ENCODE measurements around the gene CRYBG3. TPM values are rescaled to one million over a fixed set of nuclear protein-coding genes. Genes with fewer than 3 reads are reported as not detected.

Gene CRYBG3
- total RNA-seq, 2 experiments from 2014 or later = 12.8 to 13.1 TPM

DNA sequence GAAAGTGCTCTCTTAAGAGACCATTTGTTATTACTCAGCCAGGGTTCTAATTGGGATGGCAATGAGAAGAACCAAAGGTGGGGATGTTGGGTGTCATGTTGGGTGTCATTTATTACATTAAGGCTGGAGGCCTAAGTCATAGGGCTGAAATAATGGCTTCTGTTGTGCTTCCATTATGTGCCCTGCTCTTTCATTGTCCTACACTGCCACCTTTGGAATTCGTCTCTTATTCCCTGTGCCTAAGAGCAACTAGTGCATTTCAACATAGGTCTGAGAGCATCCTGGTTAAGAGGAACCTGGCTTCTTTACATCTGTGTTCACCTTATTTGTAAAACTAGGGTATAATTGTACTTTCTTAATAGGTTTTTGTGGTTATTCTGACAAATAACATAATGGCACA, 118.2 kb downstream of the CRYBG3 start:
- Mint-ChIP-seq H3K27me3 (no peaks in the 10 kb centered on the region), H3K4me1 (peaks cover 22% of the 10 kb centered on the region), H3K4me3 (no peak overlapping the region), H3K27ac (no peak overlapping the region), H3K36me3 (ENCODE audit: low read depth) (peaks cover 79% of the 10 kb centered on the region), H3K9me3 (no peaks in the 10 kb centered on the region)
- ChIA-PET POLR2A (interaction anchor here (0.8 kb wide), 1 partner anchor 26 kb away, joined by 3 read pairs; no protein-coding TSS in a partner anchor), CTCF (interaction anchor here (1.0 to 4.2 kb wide), 3 partner anchors 54 to 147 kb away, joined by 3 to 14 read pairs (median 4); no protein-coding TSS in a partner anchor)
- DNase-seq = no peak

DNA sequence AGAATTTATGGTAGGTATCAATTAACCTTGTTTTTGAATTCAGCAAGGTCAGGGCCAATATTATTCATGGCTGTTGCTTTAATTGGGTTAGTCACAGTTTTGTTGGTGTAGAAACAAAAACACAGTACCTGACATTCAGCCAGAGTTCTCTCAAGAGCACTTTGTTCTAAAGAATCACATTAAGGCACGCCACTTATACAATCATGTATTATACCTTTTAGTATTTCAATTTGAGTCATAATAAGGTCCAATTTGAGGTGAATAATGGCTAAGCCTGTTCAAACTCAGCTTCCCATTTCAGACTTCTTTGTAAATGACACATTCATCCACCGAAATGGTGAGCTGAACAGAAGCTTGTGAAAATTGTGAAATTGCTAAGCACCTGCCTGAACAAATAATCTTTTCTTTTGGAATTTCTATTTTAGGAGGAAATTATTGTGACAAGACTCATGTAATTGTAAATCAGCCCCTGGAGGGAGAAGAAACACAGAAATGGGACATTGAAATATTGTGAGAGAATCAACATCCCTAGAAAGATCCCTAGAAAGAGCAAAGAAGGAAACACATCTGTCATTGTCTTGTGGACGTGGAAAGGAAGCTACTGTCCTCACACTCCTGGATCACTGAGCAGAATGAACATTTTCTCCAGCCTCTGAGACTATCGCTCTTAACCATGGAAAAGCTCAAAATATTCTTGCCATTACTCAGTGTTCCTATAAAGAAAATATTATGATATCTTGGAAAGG, 121.2 kb downstream of the CRYBG3 start:
- POLR2A ChIA-PET = interaction anchor here (1.6 to 4.0 kb wide), 2 partner anchors 71 to 121 kb away, joined by 3 to 16 read pairs; partner anchors contain the start of gene CRYBG3
- no peak for DNase-seq
- Mint-ChIP-seq H3K27me3 (no peaks in the 10 kb centered on the region), H3K36me3 (ENCODE audit: low read depth) (peaks cover 80% of the 10 kb centered on the region), H3K27ac (peak overlapping the region; percentile 62), H3K4me3 (no peak overlapping the region), H3K4me1 (peaks cover 21% of the 10 kb centered on the region), H3K9me3 (no peaks in the 10 kb centered on the region)
- CTCF ChIA-PET = interaction anchor here (1.2 to 4.2 kb wide), 3 partner anchors 25 to 771 kb away, joined by 5 to 14 read pairs (median 6); no protein-coding TSS in a partner anchor

DNA sequence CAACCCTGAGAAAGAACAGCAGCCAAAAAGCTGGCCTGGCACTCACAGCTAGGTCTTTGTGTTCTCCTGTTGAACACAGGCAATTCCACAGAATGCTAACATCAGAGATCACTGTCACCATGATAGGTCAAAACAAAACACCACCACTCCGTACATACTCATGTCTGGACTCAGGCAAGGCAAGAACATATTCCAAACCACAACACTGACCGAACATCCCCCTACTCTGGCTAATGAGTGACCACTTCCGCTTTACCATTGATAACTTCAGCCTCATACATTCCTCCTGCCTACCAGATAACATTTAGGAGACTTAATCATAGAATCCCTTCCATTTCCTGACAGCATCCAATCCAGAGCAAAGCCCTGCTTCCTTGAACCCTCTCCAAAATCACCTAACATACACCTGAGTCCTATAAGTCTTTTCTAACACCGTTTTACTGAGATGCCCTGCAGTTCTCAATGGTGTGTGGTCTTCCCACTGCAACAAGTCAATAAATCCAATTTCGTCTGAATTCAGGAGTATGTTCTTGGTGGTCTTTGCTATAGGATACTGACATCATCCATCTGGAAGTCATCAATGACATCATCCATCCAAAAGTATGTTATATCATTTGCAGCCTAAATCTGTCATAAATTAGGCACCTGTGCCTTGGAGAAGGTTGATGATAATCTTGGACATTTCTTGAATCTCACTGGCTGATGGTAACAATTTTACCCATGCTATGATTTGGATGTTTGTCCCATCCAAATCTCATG, 126.7 kb downstream of the CRYBG3 start:
- no peak overlapping the region for H3K27ac Mint-ChIP-seq
- H3K9me3 Mint-ChIP-seq = no peaks in the 10 kb centered on the region
- no peaks in the 10 kb centered on the region for H3K27me3 Mint-ChIP-seq
- H3K36me3 Mint-ChIP-seq (ENCODE audit: low read depth) = peaks cover 87% of the 10 kb centered on the region
- H3K4me3 Mint-ChIP-seq = no peak overlapping the region
- ChIA-PET CTCF (no interaction called here), POLR2A (no interaction called here)
- no peak for DNase-seq
- peaks cover 21% of the 10 kb centered on the region for H3K4me1 Mint-ChIP-seq

DNA sequence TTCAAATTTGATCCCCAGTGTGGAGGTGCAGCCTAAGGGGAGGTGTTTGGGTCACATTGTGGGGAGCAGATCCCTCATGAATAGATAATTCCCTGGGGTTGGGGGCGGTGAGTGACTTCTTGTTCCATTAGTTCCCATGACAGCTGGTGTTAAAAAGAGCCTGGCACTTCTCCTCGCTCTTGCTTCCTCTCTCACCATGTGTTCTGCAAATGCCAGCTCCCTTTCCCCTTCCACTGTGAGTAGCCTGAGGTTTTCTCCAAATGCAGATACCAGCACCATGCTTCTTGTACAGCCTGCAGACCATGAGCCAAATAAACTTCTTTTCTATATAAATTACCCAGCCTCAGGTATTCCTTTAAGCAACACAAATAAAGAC, 127.3 kb downstream of the CRYBG3 start:
- DNase-seq = no peak
- no peak overlapping the region for H3K4me3 Mint-ChIP-seq
- no peaks in the 10 kb centered on the region for H3K27me3 Mint-ChIP-seq
- H3K27ac Mint-ChIP-seq = no peak overlapping the region
- CTCF ChIA-PET = no interaction called here
- H3K9me3 Mint-ChIP-seq = no peaks in the 10 kb centered on the region
- peaks cover 85% of the 10 kb centered on the region for H3K36me3 Mint-ChIP-seq (ENCODE audit: low read depth)
- POLR2A ChIA-PET = no interaction called here
- peaks cover 17% of the 10 kb centered on the region for H3K4me1 Mint-ChIP-seq

DNA sequence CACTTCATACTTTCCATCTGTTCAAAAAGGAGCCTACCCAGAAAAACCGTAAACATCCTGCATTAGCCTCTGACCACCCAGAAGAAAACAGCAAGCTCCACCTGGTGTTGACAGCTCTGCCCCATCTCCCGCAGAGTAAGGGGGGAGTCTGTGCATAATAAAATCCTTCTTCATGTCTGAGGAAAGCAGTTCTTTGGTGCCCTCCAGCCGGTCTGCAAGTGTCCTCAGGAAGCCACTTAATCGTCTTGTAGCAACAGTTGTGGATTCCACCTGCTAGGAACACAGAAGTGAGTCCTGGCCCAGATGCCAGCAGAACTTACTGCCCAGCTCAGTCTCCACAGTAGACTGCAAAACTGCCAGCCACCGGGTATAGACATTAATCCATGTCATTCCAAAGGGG, 127.9 kb downstream of the CRYBG3 start:
- no peak for DNase-seq
- Mint-ChIP-seq H3K9me3 (no peaks in the 10 kb centered on the region), H3K27ac (no peak overlapping the region), H3K36me3 (ENCODE audit: low read depth) (peaks cover 87% of the 10 kb centered on the region), H3K27me3 (no peaks in the 10 kb centered on the region), H3K4me3 (no peak overlapping the region), H3K4me1 (peaks cover 17% of the 10 kb centered on the region)
- CTCF ChIA-PET = no interaction called here
- POLR2A ChIA-PET = interaction anchor here (1.3 to 1.5 kb wide), 2 partner anchors 20 to 128 kb away, joined by 3 read pairs; partner anchors contain the start of gene CRYBG3

DNA sequence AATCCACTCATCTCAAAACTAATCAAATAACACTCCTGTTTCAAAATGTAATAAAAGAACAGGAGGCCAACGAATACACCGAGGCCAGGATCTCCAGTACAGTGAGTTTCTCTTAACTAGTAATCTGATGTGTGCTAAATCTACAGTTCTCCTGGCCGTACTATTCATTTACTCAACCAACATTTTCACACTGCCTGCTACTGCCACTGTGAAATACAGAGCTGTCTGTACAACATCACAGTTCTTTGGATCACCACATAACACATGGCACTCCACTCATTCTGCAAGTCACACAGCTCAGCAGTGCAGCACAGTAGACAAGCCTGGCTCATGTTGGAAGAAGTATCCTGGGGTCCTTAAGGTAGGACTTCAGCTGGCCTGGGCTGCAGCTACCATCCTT, 128.5 kb downstream of the CRYBG3 start:
- peak overlapping the region; percentile 4 for H3K27ac Mint-ChIP-seq
- no peak overlapping the region for H3K4me3 Mint-ChIP-seq
- H3K4me1 Mint-ChIP-seq = peaks cover 19% of the 10 kb centered on the region
- ChIA-PET CTCF (interaction anchor here (1.6 kb wide), 1 partner anchor 8 kb away, joined by 4 read pairs; no protein-coding TSS in a partner anchor), POLR2A (interaction anchor here (0.8 to 1.5 kb wide), 3 partner anchors 18 to 129 kb away, joined by 3 to 4 read pairs (median 3); partner anchors contain the start of gene CRYBG3)
- no peaks in the 10 kb centered on the region for H3K27me3 Mint-ChIP-seq
- no peak for DNase-seq
- H3K36me3 Mint-ChIP-seq (ENCODE audit: low read depth) = peaks cover 87% of the 10 kb centered on the region
- H3K9me3 Mint-ChIP-seq = no peaks in the 10 kb centered on the region

DNA sequence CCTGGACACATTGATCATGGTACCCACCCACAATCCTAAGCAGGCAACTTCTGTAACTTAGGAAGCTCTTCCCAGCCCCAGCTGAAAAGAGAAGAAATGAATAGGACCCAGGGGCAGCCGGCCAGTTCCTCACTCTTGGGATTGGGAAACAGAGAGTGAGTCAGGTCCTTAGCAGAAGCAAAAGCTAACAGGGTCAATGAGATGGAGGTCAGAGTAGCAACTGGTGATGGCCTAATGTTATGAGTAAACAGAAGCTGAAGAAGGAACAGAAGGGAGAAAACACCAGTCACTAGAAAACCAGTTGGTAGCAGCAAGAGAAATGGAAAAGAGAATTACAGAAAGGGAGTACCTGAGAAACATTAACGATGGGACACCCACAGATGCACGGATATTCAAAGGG, 130.5 kb downstream of the CRYBG3 start:
- Mint-ChIP-seq H3K27me3 (no peaks in the 10 kb centered on the region), H3K4me3 (no peak overlapping the region), H3K27ac (no peak overlapping the region), H3K36me3 (ENCODE audit: low read depth) (peaks cover 80% of the 10 kb centered on the region), H3K9me3 (no peaks in the 10 kb centered on the region), H3K4me1 (peaks cover 19% of the 10 kb centered on the region)
- POLR2A ChIA-PET = interaction anchor here (1.0 kb wide), 1 partner anchor 130 kb away, joined by 4 read pairs; the partner anchor contains the start of gene CRYBG3
- CTCF ChIA-PET = interaction anchor here (1.2 kb wide), 1 partner anchor 158 kb away, joined by 3 read pairs; no protein-coding TSS in a partner anchor
- no peak for DNase-seq

DNA sequence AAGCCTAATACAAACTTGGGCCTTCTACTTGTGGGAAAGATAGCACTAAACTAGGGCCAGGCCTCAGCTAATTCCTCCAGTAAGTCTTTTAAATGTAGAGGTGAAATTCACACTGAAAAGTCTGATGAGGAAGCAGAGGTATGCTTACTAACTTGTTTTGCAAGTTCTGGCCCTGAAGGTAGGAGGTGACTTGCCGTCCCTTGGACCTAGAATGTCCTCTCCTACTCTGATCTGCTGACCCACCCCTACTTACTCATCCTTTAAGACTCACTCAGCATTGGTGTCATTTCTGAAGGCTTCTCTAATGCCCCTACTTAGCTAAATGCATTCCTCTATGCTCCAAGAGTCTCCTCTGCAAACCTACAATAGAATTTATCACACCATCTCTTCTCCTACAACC, 131.1 kb downstream of the CRYBG3 start:
- Mint-ChIP-seq H3K27me3 (no peaks in the 10 kb centered on the region), H3K4me3 (no peak overlapping the region), H3K36me3 (ENCODE audit: low read depth) (peaks cover 81% of the 10 kb centered on the region), H3K4me1 (peaks cover 19% of the 10 kb centered on the region), H3K9me3 (no peaks in the 10 kb centered on the region), H3K27ac (no peak overlapping the region)
- no peak for DNase-seq
- POLR2A ChIA-PET = interaction anchor here (1.0 kb wide), 1 partner anchor 131 kb away, joined by 4 read pairs; the partner anchor contains the start of gene CRYBG3
- CTCF ChIA-PET = interaction anchor here (1.2 kb wide), 1 partner anchor 159 kb away, joined by 3 read pairs; no protein-coding TSS in a partner anchor

DNA sequence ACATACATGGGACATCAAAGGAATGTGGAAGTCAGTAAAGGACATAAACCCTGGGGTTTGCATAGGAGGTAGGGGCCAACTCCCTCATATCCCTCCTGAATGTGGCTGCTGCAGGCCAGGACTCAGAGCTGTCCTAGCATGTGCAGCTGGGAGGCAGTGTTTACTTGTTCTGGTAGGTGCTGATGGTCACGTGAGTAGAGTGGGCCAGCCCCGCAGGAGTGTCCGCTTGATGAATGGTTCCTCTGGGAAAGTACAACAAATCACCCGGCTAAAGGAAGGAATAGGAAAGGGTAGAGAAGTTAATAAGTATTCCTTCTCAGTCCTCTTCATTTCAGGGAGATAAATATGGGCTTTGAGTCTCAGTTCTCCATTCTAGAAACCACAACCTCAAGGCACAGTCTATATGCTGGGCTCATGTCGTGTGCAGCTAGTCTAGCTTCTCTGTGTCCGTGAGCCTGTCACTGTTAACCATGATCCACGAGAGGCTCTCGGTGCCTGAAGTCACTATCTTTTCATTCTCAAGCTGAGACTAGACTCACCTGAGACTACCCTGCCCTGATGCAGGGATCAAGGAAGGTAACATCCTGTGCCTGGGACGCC, 132.5 kb downstream of the CRYBG3 start:
- ChIA-PET CTCF (interaction anchor here (0.8 to 1.9 kb wide), 2 partner anchors 11 to 27 kb away, joined by 3 to 4 read pairs; no protein-coding TSS in a partner anchor), POLR2A (no interaction called here)

DNA sequence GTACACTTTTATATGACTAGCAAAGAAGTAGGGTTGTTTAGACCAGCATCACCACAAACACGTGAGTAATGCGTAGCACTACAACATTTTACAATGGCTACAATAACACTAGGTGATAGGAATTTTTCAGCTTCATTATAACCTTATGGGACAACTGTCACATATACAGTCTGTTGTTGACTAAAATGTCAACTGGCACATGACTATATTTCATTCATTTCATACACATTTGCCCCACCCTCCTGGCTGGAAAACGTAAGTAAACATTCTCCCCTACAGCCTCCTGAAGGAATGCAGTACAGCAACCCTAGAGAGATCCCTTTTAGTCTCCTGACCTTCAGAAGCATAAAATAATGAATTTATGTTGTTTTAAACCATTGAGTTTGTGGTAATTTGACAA, 134.2 kb downstream of the CRYBG3 start:
- H3K4me1 Mint-ChIP-seq = peaks cover 4% of the 10 kb centered on the region

More for the DNA sequence above, 132.5 kb downstream of the CRYBG3 start:
- Mint-ChIP-seq H3K27ac (no peak overlapping the region), H3K36me3 (ENCODE audit: low read depth) (peaks cover 78% of the 10 kb centered on the region), H3K4me3 (no peak overlapping the region), H3K27me3 (no peaks in the 10 kb centered on the region), H3K9me3 (no peaks in the 10 kb centered on the region), H3K4me1 (peaks cover 15% of the 10 kb centered on the region)
- no peak for DNase-seq

DNA sequence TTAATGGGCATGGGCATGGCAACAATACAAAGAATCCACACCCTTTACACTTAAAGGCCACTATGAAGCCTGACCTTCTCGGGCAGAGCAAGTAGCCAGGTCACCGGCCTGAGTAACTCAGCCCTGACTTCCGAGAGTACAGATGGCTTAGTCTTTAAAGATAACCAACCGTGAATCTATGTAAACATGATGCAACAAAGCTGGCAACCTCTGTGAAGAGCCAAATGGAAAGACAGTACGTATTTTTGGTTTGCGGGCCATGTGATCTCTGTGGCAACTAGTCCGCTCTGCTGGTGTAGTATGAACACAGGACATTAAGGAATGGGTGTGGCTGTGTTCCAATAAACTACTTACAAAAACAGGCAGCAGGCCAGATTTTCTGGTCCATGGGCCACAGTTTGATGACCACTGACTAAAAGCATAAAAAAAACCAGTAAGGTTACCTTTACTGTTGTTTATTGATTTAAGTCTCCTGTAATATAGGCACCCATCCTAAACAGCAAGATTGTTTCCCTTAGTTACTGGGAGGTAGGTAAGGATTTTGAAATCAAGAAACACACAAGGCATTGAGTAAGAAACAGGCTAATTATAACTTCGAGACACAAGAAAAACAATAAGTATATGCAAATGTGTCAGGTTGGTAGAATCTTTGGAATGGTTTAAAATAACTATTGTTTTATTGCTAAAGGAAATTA, 136.0 kb downstream of the CRYBG3 start:
- Mint-ChIP-seq H3K4me1 (peaks cover 18% of the 10 kb centered on the region), H3K4me3 (no peak overlapping the region), H3K27ac (no peak overlapping the region)

More for the DNA sequence above, 134.2 kb downstream of the CRYBG3 start:
- H3K27me3 Mint-ChIP-seq = no peaks in the 10 kb centered on the region
- ChIA-PET POLR2A (no interaction called here), CTCF (interaction anchor here (1.9 kb wide), 1 partner anchor 10 kb away, joined by 4 read pairs; no protein-coding TSS in a partner anchor)
- peaks cover 67% of the 10 kb centered on the region for H3K36me3 Mint-ChIP-seq (ENCODE audit: low read depth)
- no peak for DNase-seq
- no peak overlapping the region for H3K27ac Mint-ChIP-seq
- H3K4me3 Mint-ChIP-seq = no peak overlapping the region
- no peaks in the 10 kb centered on the region for H3K9me3 Mint-ChIP-seq

DNA sequence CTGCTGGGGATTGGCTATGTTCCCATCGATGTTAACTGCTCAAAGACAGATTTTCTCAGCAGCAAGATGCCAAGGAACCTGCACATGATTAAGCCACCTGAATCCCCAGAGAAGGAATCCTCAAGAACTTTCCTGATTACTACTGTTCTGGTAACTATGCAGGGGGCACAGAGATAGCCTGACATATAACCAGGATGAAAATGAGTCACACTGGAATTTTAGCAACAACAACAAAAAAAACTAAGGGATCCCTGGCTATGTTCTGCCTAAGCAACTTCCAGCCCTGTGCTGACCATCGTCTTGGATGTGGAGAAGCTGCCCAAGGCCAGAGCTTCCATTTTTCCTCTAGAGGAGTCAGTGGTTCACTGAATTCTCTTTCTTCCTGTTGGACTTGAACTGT, 136.6 kb downstream of the CRYBG3 start:
- Mint-ChIP-seq H3K36me3 (ENCODE audit: low read depth) (peaks cover 64% of the 10 kb centered on the region), H3K4me1 (peaks cover 20% of the 10 kb centered on the region), H3K4me3 (no peak overlapping the region), H3K27me3 (no peaks in the 10 kb centered on the region), H3K27ac (no peak overlapping the region), H3K9me3 (no peaks in the 10 kb centered on the region)
- ChIA-PET POLR2A (no interaction called here), CTCF (no interaction called here)
- DNase-seq = no peak

More for the DNA sequence above, 136.0 kb downstream of the CRYBG3 start:
- ChIA-PET CTCF (no interaction called here), POLR2A (no interaction called here)
- Mint-ChIP-seq H3K9me3 (no peaks in the 10 kb centered on the region), H3K36me3 (ENCODE audit: low read depth) (peaks cover 66% of the 10 kb centered on the region), H3K27me3 (no peaks in the 10 kb centered on the region)
- DNase-seq = no peak

Measured in activated CD4-positive, alpha-beta memory T cell treated with anti-CD3 and anti-CD28 coated beads, Interleukin-2, amount 10 ng/mL, durations not matched to agents 7 days and 5 days (primary cell).